ENCODE data around the gene HOXB7. TPM values are rescaled to one million over a fixed set of nuclear protein-coding genes. Genes with fewer than 3 reads are reported as not detected.

Gene HOXB7
- total RNA-seq, 1 experiment from 2014 or later: not detected

GRCh38 chr17:48617471-48618255, 6.8 kb upstream of the HOXB7 start:
- Histone ChIP-seq H2BK12ac (ENCODE audit: insufficient read length, low read depth, low read length) (no peak overlapping the region), H3K23me2 (ENCODE audit: insufficient read length, low read depth, low read length, poor library complexity, severe bottlenecking) (no peaks in the 10 kb centered on the region), H3K4me2 (ENCODE audit: insufficient read depth, insufficient read length, low read length) (no peak overlapping the region), H3K18ac (ENCODE audit: insufficient read length, low read depth, low read length) (no peak overlapping the region), H3K9me3 (ENCODE audit: control insufficient read depth, low read depth, low read length) (no peaks in the 10 kb centered on the region), H2AK5ac (ENCODE audit: insufficient read length, low read length) (no peak overlapping the region), H2AFZ (ENCODE audit: low read length) (no peak overlapping the region), H3K9ac (ENCODE audit: extremely low read depth, insufficient read length, low read length) (no peak overlapping the region), H3K27me3 (ENCODE audit: insufficient read depth, low read length) (peaks cover 97% of the 10 kb centered on the region), H2BK5ac (ENCODE audit: insufficient read length, low read length) (no peak overlapping the region), H2BK120ac (ENCODE audit: low read depth, low read length, poor library complexity, severe bottlenecking) (no peak overlapping the region), H3K56ac (ENCODE audit: insufficient read length, low read depth, low read length) (no peak overlapping the region), H2BK15ac (ENCODE audit: low read depth, low read length) (no peak overlapping the region), H3K79me2 (ENCODE audit: insufficient read depth, low read length) (no peaks in the 10 kb centered on the region), H4K5ac (ENCODE audit: insufficient read length, low read depth, low read length) (no peak overlapping the region), H4K20me1 (ENCODE audit: control insufficient read depth, insufficient read depth, insufficient read length) (no peaks in the 10 kb centered on the region), H4K8ac (replicated peaks; ENCODE audit: insufficient read length, low read depth, low read length) (no peak overlapping the region), H3K14ac (ENCODE audit: insufficient read depth, low read length) (no peak overlapping the region; the same call in 1 of the 2 replicates), H4K91ac (ENCODE audit: insufficient read length, low read depth, low read length) (no peak overlapping the region), H3K27ac (ENCODE audit: insufficient read length, low read depth, low read length) (no peak overlapping the region), H3K23ac (ENCODE audit: insufficient read length, low read depth, low read length) (no peak overlapping the region), H3K79me1 (ENCODE audit: insufficient read depth, low read depth, low read length, poor library complexity, severe bottlenecking) (no peaks in the 10 kb centered on the region), H2BK20ac (ENCODE audit: low read depth, low read length, poor library complexity, severe bottlenecking) (no peak overlapping the region), H3K4me1 (ENCODE audit: insufficient read depth, low read length) (no peaks in the 10 kb centered on the region), H3T11ph (ENCODE audit: low read length) (no peak overlapping the region), H3K4ac (ENCODE audit: low read depth, low read length) (no peak overlapping the region)
- Mint-ChIP-seq H3K27me3 (ENCODE audit: low read depth) (peaks cover 100% of the 10 kb centered on the region), H3K9me3 (peaks cover 3 to 32% of the 10 kb centered on the region in 2 experiments; a peak in 3 of 5 replicates), H3K36me3 (ENCODE audit: insufficient read depth in 1 of 3, low read depth in 3 of 3) (peaks cover 0 to 2% (median 0%) of the 10 kb centered on the region in 3 experiments; a peak in 2 of 7 replicates), H3K4me1 (peaks cover 2 to 22% of the 10 kb centered on the region in 2 experiments), H3K4me3 (no peak overlapping the region), H3K27ac (no peak overlapping the region)
- DNase-seq: no peak
- WGBS (ENCODE audit: extremely low coverage, insufficient read length, low lambda C conversion rate): no CpG with 5 or more reads among the region's 43 CpGs
- TF ChIP-seq CTCF (conservative IDR thresholded peaks at IDR 0.05): no peak

Measured in H9 (cell line).